ENCODE data around the gene CASZ1. TPM values are rescaled to one million over a fixed set of nuclear protein-coding genes. Genes with fewer than 3 reads are reported as not detected.

CASZ1 gene
- total RNA-seq, 1 donor from 2014 or later, result 7.7 TPM

DNA sequence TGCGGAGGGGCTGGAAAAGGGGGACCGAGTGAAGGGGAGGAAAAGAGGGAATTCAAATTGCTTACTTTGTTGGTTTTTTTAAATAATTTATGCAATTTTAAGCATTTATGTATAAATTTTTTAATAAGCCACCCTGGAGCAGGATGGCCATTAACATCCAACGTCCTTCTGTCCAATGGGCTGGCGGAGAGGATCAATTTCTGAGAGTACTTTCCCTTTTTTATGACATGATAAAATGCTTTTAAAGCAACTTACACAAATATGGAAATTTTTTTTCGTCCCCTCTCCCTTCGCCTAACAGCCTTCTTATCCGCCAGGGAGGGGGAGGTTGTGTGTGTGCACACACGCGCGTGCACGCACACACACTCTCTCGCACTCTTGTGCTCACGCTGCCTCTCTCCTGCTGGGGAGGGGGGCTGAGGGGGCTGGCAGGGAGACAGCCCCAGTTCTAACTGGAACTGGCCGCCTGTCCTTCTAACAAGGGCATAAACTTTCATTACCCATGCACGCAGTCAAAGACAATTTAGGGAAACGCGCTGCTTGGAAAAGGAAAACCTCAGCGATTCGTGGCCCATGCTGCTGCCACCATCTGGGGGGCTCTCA is 123.2 kb downstream of the CASZ1 start:
- intact Hi-C loops (cut with micrococcal nuclease), result no loop called here

GRCh38 chr1:10672343-10673050 is 123.9 kb downstream of the CASZ1 start:
- intact Hi-C loops (cut with micrococcal nuclease), result no loop called here

DNA sequence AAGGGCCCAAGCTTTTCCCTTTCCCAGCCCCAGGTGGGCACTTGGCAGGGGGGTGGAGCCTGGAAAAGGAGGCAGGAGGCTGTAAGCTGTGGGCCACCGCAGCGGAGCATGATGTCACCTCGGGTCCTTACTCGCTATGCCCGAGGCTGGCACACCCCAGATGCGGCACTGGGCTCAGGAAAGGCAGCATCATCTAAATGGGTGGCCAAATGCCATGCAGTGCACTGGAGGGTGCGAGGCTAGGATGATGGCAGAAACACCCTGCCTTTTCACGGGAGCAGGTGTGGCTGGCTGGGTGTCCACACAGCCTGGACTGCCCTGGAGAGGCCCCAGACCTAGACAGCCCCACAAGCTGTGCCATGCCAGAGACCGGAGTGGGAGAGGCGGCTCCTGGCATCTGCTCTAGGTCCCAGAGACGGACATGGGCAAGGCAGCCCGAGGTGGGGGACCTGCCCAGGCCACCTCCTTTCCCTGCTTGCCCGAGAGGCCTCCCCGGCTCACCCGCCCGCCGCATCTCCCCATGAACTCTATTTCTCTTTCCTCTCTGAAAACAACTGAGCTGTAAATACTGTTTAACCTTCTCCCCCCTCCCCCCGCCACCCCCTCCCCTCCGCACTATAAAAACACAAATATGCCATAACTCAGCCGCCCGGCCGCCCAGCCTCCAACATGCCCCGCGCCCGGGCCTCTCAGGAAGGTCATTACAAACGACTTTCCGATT is 124.7 kb downstream of the CASZ1 start:
- intact Hi-C loops (cut with micrococcal nuclease), result no loop called here

GRCh38 chr1:10671090-10671489 is 125.4 kb downstream of the CASZ1 start:
- intact Hi-C loops (cut with micrococcal nuclease), result no loop called here

DNA sequence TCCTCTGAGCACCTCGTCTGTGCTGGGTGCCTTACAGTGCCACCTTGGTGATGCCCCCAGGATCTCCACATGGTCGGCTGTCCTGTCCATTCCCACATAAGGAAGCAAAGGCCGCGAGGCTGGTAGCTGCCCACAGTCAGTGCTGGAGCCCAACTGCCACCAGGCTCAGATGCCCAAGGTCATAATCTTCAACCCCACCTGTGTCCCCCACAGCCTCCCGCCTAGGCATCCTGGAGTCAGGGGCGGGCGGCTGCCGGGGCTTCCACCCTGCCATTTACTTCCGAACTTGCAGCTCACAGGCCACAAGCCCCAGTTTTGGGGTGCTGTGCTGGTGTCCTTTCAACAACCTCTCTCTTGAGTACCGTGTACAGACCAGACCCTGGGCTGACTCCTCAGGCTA is 126.3 kb downstream of the CASZ1 start:
- intact Hi-C loops (cut with micrococcal nuclease), result no loop called here

DNA sequence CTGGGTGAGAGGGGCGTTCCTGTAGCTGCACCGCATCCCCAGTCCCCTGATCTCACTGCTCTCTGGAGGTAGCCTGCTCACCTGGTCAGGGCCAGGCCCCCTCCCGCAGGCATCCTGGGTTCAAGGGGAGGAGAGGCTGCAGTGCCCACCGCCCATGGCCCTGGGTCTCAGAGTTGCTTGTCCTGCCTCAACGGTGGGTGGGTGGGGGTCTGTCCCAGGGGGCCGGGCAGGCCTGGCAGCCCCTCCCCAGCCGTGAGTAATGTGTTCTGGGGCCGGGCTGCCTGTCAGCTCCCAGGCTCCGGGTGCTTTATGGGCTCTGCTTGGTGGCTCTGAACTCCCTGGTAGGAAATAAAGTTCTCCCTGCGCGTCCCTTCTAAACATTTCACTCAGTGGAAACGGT is 126.9 kb downstream of the CASZ1 start:
- intact Hi-C loops (cut with micrococcal nuclease), result no loop called here

GRCh38 chr1:10667861-10668761 is 128.3 kb downstream of the CASZ1 start:
- intact Hi-C loops (cut with micrococcal nuclease), result no loop called here

GRCh38 chr1:10665930-10666850 is 130.3 kb downstream of the CASZ1 start:
- intact Hi-C loops (cut with micrococcal nuclease), result no loop called here

GRCh38 chr1:10665226-10665625 is 131.2 kb downstream of the CASZ1 start:
- intact Hi-C loops (cut with micrococcal nuclease), result no loop called here

GRCh38 chr1:10664251-10664650 is 132.2 kb downstream of the CASZ1 start:
- intact Hi-C loops (cut with micrococcal nuclease), result no loop called here

GRCh38 chr1:10663678-10664035 is 132.8 kb downstream of the CASZ1 start:
- intact Hi-C loops (cut with micrococcal nuclease), result no loop called here

- intact Hi-C loops (cut with micrococcal nuclease), result no loop called here
These were observed 133.4 kb downstream of the CASZ1 start for GRCh38 chr1:10662824-10663677.

DNA sequence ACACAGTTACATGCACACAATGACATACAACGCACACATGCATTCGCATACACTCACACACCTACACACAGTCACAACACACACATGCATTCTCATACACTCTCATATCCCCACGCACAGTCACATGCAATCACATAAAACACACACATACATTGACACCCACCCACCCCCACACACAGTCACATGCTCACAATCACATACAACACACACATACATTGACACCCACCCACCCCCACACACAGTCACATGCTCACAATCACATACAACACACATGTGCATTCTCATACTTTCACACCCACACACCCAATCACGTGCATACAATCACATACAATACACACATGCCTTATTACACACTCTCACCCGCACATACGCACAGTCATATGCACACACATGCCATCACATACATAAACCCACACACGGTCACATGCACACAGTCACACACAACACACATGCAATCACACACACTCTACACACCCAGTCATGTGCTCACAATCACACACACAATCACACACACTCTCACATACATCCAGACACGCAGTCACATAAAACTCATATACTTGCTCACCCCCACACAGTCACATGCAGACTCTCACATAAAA is 134.3 kb downstream of the CASZ1 start:
- intact Hi-C loops (cut with micrococcal nuclease), result no loop called here

GRCh38 chr1:10661453-10661852 is 135.0 kb downstream of the CASZ1 start:
- intact Hi-C loops (cut with micrococcal nuclease), result no loop called here

DNA sequence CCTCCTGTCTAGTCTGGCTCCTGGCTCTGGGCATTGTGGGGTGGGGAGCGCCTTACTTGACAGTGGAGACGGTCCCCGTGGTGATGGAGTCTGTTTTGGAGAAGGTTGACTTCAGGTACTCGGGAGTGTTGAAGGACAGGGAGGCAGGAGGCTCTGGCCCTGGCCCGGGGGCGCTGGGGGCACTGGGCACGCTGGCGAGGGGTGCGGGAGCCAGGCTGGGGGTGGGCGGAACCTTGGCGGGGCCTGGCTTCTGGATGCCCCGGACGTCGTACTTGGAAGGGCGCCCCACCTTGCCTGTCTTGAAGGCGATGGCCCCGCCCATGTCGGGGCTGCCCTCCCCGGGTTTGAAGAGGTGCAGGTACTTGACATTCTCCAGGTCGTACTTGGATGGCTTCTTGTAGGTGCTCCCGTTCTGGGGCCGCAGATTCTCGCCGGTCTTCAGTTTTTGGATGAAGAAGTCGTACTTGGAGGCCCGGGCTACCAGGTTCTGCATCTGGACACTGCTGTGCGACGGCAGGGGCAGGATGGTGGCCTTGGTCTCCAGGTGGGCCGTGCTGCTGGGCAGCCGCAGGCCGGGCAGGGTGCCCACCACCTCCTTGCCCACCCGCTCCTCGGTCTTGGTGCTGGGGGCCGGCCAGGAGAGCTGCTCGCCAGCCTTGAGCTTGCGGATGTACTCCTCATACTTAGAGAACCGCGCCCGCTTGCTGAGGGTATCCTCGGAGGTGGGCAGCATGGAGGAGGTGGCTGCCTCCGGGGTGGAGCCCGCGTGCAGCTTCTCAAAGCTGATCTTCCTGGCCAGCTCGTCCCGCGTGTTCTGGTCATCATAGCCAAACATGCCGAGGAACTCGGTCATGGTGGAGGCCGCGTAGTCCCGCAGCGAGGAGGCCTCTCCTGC is 136.6 kb downstream of the CASZ1 start:
- intact Hi-C loops (cut with micrococcal nuclease), result no loop called here

DNA sequence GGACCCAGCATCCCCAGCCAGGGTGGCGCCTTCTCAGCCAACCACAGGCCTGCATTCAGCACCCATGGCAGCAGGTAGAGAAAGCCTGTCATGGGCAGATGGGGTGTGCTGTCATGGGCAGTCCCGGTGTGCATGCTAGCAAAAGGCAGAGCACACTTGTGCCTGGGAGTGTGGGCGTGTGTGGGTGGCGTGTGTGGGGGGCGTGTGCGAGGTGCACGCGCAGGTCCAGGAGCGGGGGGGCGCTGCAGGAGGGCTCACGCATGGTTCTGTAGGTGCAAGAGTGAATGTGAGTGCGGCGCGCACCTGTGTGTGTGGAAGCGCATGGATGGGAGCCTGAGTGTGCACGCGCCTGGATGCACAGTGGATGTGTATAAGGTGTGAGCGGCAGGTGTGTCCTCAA is 137.2 kb downstream of the CASZ1 start:
- intact Hi-C loops (cut with micrococcal nuclease), result no loop called here

DNA sequence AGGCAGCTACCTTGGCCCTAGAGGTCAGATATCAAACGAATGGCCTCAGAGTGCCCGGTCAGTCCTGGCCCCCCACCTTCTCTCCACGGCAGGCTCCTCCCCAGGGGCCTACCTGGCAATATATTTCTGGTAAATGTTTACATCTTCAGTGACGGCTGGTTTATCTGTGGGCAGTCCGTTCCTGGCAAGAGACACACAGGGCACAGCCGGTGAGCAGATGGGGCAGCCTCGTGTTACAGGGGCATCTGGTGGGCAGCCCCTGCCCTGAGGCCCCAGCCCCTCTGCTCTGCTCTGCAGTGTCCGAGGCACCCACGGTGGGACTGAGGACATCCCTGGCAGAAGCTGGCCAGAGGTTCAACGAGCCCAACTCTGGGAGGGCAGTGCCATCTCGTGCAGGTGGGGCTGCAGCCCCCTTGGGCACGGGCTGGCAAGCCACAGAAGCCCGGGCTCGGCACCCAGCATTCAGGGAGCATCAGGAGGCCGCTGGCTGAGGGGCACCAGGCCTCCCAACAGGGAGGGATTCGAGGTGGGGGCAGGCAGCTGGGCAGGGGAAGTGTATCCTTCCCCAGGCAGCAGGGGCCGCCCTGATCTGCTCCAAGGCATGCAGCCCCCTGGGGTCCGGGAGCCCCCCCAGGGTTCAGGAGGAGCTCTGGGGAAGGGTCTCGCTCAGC is 137.9 kb downstream of the CASZ1 start:
- intact Hi-C loops (cut with micrococcal nuclease), result no loop called here
